MCF 10A (cell line): ENCODE measurements around the gene UBE2A. TPM values are rescaled to one million over a fixed set of nuclear protein-coding genes. Genes with fewer than 3 reads are reported as not detected.
A peak's percentile ranks its signal among the peaks of the same experiment; 100 is the strongest.

Experiments
- Bru-seq: library from RNA; stranded (reverse); fragments of 400-500 nt; gene quantifications from one replicate; lab custom pipeline; 2021; lab: Mats Ljungman, UMichigan
- BruChase-seq, 2 experiments: library from RNA; stranded (reverse); fragments of 400-500 nt; gene quantifications; one replicate each; lab custom pipeline; 2021; lab: Mats Ljungman, UMichigan
- BruUV-seq: library from RNA; stranded (reverse); fragments of 400-500 nt; replicated peaks from 2 replicates; lab custom pipeline; 2021; lab: Mats Ljungman, UMichigan
- CTCF ChIA-PET: fragments of 300-600 bp; sonication (Branson Sonifier 250); formaldehyde crosslinking; extraction: SDS; loops from one replicate; lab custom pipeline; 2021; ENCODE audit warnings: antibody characterized with exemption, inconsistent platforms; lab: Yijun Ruan, JAX
- POLR2A ChIA-PET: fragments of 300-600, 350-650 bp; sonication (Branson Sonifier 250); formaldehyde crosslinking; extraction: SDS; loops from one replicate; lab custom pipeline; 2020; ENCODE audit warnings: antibody characterized with exemption, inconsistent platforms; lab: Yijun Ruan, JAX
- DNase-seq: peaks from one replicate; pipeline ENCODE4 v3.0.0-alpha.2; 2018; ENCODE audit not compliant: unreplicated experiment
- H3K27ac Mint-ChIP-seq: one replicate; pipeline ENCODE4 v1.8.0; 2022; ENCODE audit warnings: mild to moderate bottlenecking, low read depth, mixed read lengths; ENCODE audit not compliant: unreplicated experiment
- H3K27me3 Mint-ChIP-seq: one replicate; pipeline ENCODE4 v1.8.0; 2022; ENCODE audit warnings: mixed read lengths; ENCODE audit not compliant: insufficient read depth, unreplicated experiment
- H3K36me3 Mint-ChIP-seq: one replicate; pipeline ENCODE4 v1.8.0; 2022; ENCODE audit warnings: mild to moderate bottlenecking, moderate library complexity, mixed read lengths; ENCODE audit not compliant: insufficient read depth, unreplicated experiment
- H3K4me1 Mint-ChIP-seq: one replicate; pipeline ENCODE4 v1.8.0; 2022; ENCODE audit warnings: mixed read lengths; ENCODE audit not compliant: insufficient read depth, unreplicated experiment
- H3K4me3 Mint-ChIP-seq: one replicate; pipeline ENCODE4 v1.8.0; 2022; ENCODE audit warnings: mild to moderate bottlenecking, moderate library complexity, mixed read lengths; ENCODE audit not compliant: unreplicated experiment
- H3K9me3 Mint-ChIP-seq: one replicate; pipeline ENCODE4 v1.8.0; 2022; ENCODE audit warnings: mixed read lengths; ENCODE audit not compliant: unreplicated experiment
- CTCF ChIP-seq: fragments of 200-600 bp; IDR thresholded peaks from one replicate; pipeline ENCODE4 v1.8.0; 2022; ENCODE audit warnings: antibody characterized with exemption, mild to moderate bottlenecking; ENCODE audit not compliant: unreplicated experiment
- intact Hi-C: fragments of 100-400 bp; cut with micrococcal nuclease; formaldehyde crosslinking; loops from 2 replicates; pipeline ENCODE4 v1.14.1; 2022
- long read RNA-seq: library from polyadenylated mRNA; stranded (forward); transcript quantifications from one replicate; pipeline ENCODE4 v2.0.0, GENCODE V29; 2022
- total RNA-seq: library from RNA; stranded (reverse); gene quantifications from 2 replicates; pipeline ENCODE4 v1.2.3, GENCODE V29; 2022

The UBE2A gene
- total RNA-seq (52.2 and 66.9 TPM in 2 replicates), Bru-seq, nascent RNA (percentile 79 among the genes with signal in this experiment), BruChase-seq, experiment 1, labeled RNA remaining after a 6-hour chase (percentile 91 among the genes with signal in this experiment), BruChase-seq, experiment 2, labeled RNA remaining after a 2-hour chase (percentile 90 among the genes with signal in this experiment)
- long read RNA-seq, transcript UBE2A-202 (6 exons, 1,874 nt) = major isoform, 123 of 155 reads
- long read RNA-seq, transcript UBE2A-206 (5 exons, 1,381 nt) = minor isoform, 15 of 155 reads
- long read RNA-seq, partial matches to known transcripts = 2 of 155 reads
- long read RNA-seq, other reads (novel, unspliced or antisense) = 10 of 155 reads

- Mint-ChIP-seq H3K27ac (peak within 1 kb of the TSS; percentile 93), H3K9me3 (no peaks in the 10 kb centered on the region), H3K27me3 (no peaks in the 10 kb centered on the region), H3K4me1 (peaks cover 6% of the 10 kb centered on the region), H3K36me3 (peaks cover 6% of the 10 kb centered on the region), H3K4me3 (peak within 1 kb of the TSS; percentile 76)
- ChIA-PET POLR2A (interaction anchor here (0.5 to 2.7 kb wide), 19 partner anchors 9 to 676 kb away, joined by 3 to 48 read pairs (median 4); partner anchors contain the start of genes NKRF, RPL39, STEEP1 and ZBTB33), CTCF (interaction anchor here (0.6 to 1.7 kb wide), 5 partner anchors 10 to 569 kb away, joined by 3 to 7 read pairs (median 4); no protein-coding TSS in a partner anchor)
- BruUV-seq = no TSS peak
- intact Hi-C loops = loop anchor here (1.0 kb wide), 1 partner anchor 58 kb away; no protein-coding TSS in a partner anchor
- TF ChIP-seq CTCF = peak; percentile 38
- peak; percentile 83 for DNase-seq
These were observed at the start of gene UBE2A for GRCh38 chrX:119574394-119575266. UBE2A (plus strand) TSS chrX:119574563; CDS start chrX:119574712, 149 bp downstream.

- ChIA-PET POLR2A (interaction anchor here (0.7 kb wide), 1 partner anchor 15 kb away, joined by 3 read pairs; no protein-coding TSS in a partner anchor), CTCF (interaction anchor here (1.0 kb wide), 1 partner anchor 48 kb away, joined by 3 read pairs; no protein-coding TSS in a partner anchor)
- BruUV-seq = no TSS peak
- no peak for TF ChIP-seq CTCF
- Mint-ChIP-seq H3K27ac (no peak overlapping the region), H3K4me1 (no peaks in the 10 kb centered on the region), H3K27me3 (peaks cover 21% of the 10 kb centered on the region), H3K4me3 (no peak overlapping the region), H3K9me3 (no peaks in the 10 kb centered on the region), H3K36me3 (no peaks in the 10 kb centered on the region)
- intact Hi-C loops = no loop called here
- no peak for DNase-seq
These were observed 44.8 kb upstream of the UBE2A start for GRCh38 chrX:119529345-119530276.

- DNase-seq = no peak
- no peak overlapping the region for H3K4me3 Mint-ChIP-seq
- no TSS peak for BruUV-seq
- ChIA-PET CTCF (no interaction called here), POLR2A (interaction anchor here (0.6 to 0.7 kb wide), 2 partner anchors 25 to 316 kb away, joined by 3 to 4 read pairs; partner anchors contain the start of gene UPF3B)
- no peak for TF ChIP-seq CTCF
- no peaks in the 10 kb centered on the region for H3K4me1 Mint-ChIP-seq
- intact Hi-C loops = no loop called here
- peaks cover 2% of the 10 kb centered on the region for H3K27me3 Mint-ChIP-seq
- H3K36me3 Mint-ChIP-seq = peaks cover 28% of the 10 kb centered on the region
- no peaks in the 10 kb centered on the region for H3K9me3 Mint-ChIP-seq
- H3K27ac Mint-ChIP-seq = no peak overlapping the region
These were observed 36.9 kb upstream of the UBE2A start for GRCh38 chrX:119537487-119537886.
